Suprapubic skin (tissue), 4 donors: ENCODE data around the gene SLCO3A1. TPM values are rescaled to one million over a fixed set of nuclear protein-coding genes. Genes with fewer than 3 reads are reported as not detected.

Experiments
- DNase-seq, 2 donors: peaks; one replicate each; pipeline ENCODE4 v3.0.0-alpha.2; 2019; ENCODE audit warnings: low spot score in 2 of 2
- H3K27ac ChIP-seq: fragments of 200-600 bp; sonication (generic); one replicate; pipeline ENCODE4 v1.5.1; 2019
- H3K27me3 ChIP-seq: fragments of 200-600 bp; sonication (generic); one replicate; pipeline ENCODE4 v1.5.1; 2019
- H3K36me3 ChIP-seq: fragments of 200-600 bp; sonication (generic); one replicate; pipeline ENCODE4 v1.5.1; 2019
- H3K4me1 ChIP-seq: fragments of 200-600 bp; sonication (generic); one replicate; pipeline ENCODE4 v1.5.1; 2019
- H3K4me3 ChIP-seq: fragments of 200-600 bp; sonication (generic); one replicate; pipeline ENCODE4 v1.5.1; 2019; ENCODE audit warnings: mild to moderate bottlenecking
- H3K9me3 ChIP-seq: fragments of 200-600 bp; sonication (generic); one replicate; pipeline ENCODE4 v1.5.1; 2019
- CTCF ChIP-seq, 2 donors: fragments of 200-600 bp in 1 of 2; fragments of 450-650 bp in 1 of 2; sonication (generic) in 1 of 2; IDR thresholded peaks; one replicate each; pipeline ENCODE4 v1.5.1; 2016 to 2019; ENCODE audit warnings: antibody characterized with exemption in 2 of 2, mild to moderate bottlenecking in 1 of 2, moderate library complexity in 1 of 2
- EP300 ChIP-seq: sonication (generic); formaldehyde crosslinking; IDR thresholded peaks from one replicate; pipeline ENCODE4 v1.6.1; 2017; ENCODE audit warnings: antibody characterized with exemption
- POLR2A ChIP-seq, 2 donors: fragments of 450-650 bp; IDR thresholded peaks; one replicate each; pipeline ENCODE4 v1.6.1; 2017; ENCODE audit warnings: antibody characterized with exemption in 2 of 2, mild to moderate bottlenecking in 2 of 2, moderate library complexity in 2 of 2
- POLR2AphosphoS5 ChIP-seq, 3 donors: sonication (generic); formaldehyde crosslinking; IDR thresholded peaks; one replicate each; pipeline ENCODE4 v1.6.1; 2017; ENCODE audit warnings: antibody characterized with exemption in 3 of 3
- WGBS: methylation state at CpG from one replicate; pipeline ENCODE4 v1.1.5; 2018; 5-methylcytosine and 5-hydroxymethylcytosine counted together
- total RNA-seq, 4 donors: library from RNA; depleted of rRNA; stranded (reverse); fragments of >200 nt; gene quantifications; one replicate each; pipeline ENCODE4 v1.1.0, GENCODE V29; 2016

The SLCO3A1 gene
- total RNA-seq, 4 donors from 2014 or later: 29.0 to 131 (median 44.6) TPM

GRCh38 chr15:92178911-92179310 lies 325.4 kb downstream of the SLCO3A1 start:
- Histone ChIP-seq H3K27ac (no peak overlapping the region), H3K9me3 (no peaks in the 10 kb centered on the region), H3K4me1 (no peaks in the 10 kb centered on the region), H3K27me3 (peaks cover 4% of the 10 kb centered on the region), H3K36me3 (no peaks in the 10 kb centered on the region), H3K4me3 (no peak overlapping the region)
- TF ChIP-seq CTCF (IDR thresholded peaks at IDR 0.05) (no peak), POLR2A (IDR thresholded peaks at IDR 0.05) (no peak), POLR2AphosphoS5 (IDR thresholded peaks at IDR 0.05) (no peak), EP300 (no peak)
- 53% methylated on average over 4 of the region's 4 CpGs for WGBS
- no peak for DNase-seq

- TF ChIP-seq CTCF (IDR thresholded peaks at IDR 0.05) (no peak), POLR2AphosphoS5 (IDR thresholded peaks at IDR 0.05) (no peak), EP300 (no peak), POLR2A (IDR thresholded peaks at IDR 0.05) (no peak)
- H3K27ac ChIP-seq: no peak overlapping the region
- no peaks in the 10 kb centered on the region for H3K9me3 ChIP-seq
- no peaks in the 10 kb centered on the region for H3K4me1 ChIP-seq
- no peak overlapping the region for H3K4me3 ChIP-seq
- DNase-seq: no peak
- no peaks in the 10 kb centered on the region for H3K27me3 ChIP-seq
- H3K36me3 ChIP-seq: no peaks in the 10 kb centered on the region
- WGBS: 91% methylated on average over 3 of the region's 3 CpGs
Measured at GRCh38 chr15:92184142-92184541, 330.6 kb downstream of the SLCO3A1 start.

GRCh38 chr15:92184679-92185230 lies 331.2 kb downstream of the SLCO3A1 start:
- no peaks in the 10 kb centered on the region for H3K36me3 ChIP-seq
- no peak overlapping the region for H3K27ac ChIP-seq
- no peak for TF ChIP-seq CTCF (IDR thresholded peaks at IDR 0.05)
- TF ChIP-seq EP300: no peak
- TF ChIP-seq POLR2AphosphoS5 (IDR thresholded peaks at IDR 0.05): no peak
- TF ChIP-seq POLR2A (IDR thresholded peaks at IDR 0.05): no peak
- 86% methylated on average over 8 of the region's 8 CpGs for WGBS
- DNase-seq: no peak
- H3K9me3 ChIP-seq: no peaks in the 10 kb centered on the region
- H3K27me3 ChIP-seq: no peaks in the 10 kb centered on the region
- no peak overlapping the region for H3K4me3 ChIP-seq
- no peaks in the 10 kb centered on the region for H3K4me1 ChIP-seq

- Histone ChIP-seq H3K9me3 (no peaks in the 10 kb centered on the region), H3K4me1 (no peaks in the 10 kb centered on the region), H3K4me3 (no peak overlapping the region), H3K27ac (no peak overlapping the region), H3K36me3 (no peaks in the 10 kb centered on the region), H3K27me3 (peaks cover 3% of the 10 kb centered on the region)
- TF ChIP-seq POLR2AphosphoS5 (IDR thresholded peaks at IDR 0.05) (no peak), EP300 (no peak), POLR2A (IDR thresholded peaks at IDR 0.05) (no peak), CTCF (IDR thresholded peaks at IDR 0.05) (no peak)
- DNase-seq: no peak
- 48% methylated on average over 4 of the region's 4 CpGs for WGBS
Measured at GRCh38 chr15:92187975-92188374, 334.5 kb downstream of the SLCO3A1 start.

- no peak overlapping the region for H3K4me3 ChIP-seq
- no peak for TF ChIP-seq EP300
- no peak for TF ChIP-seq POLR2AphosphoS5 (IDR thresholded peaks at IDR 0.05)
- TF ChIP-seq POLR2A (IDR thresholded peaks at IDR 0.05): no peak
- no peak for TF ChIP-seq CTCF (IDR thresholded peaks at IDR 0.05)
- H3K9me3 ChIP-seq: no peaks in the 10 kb centered on the region
- H3K27ac ChIP-seq: no peak overlapping the region
- peaks cover 3% of the 10 kb centered on the region for H3K27me3 ChIP-seq
- DNase-seq: no peak
- no peaks in the 10 kb centered on the region for H3K4me1 ChIP-seq
- WGBS: 76% methylated on average over 4 of the region's 4 CpGs
- no peaks in the 10 kb centered on the region for H3K36me3 ChIP-seq
Measured at GRCh38 chr15:92189166-92189565, 335.7 kb downstream of the SLCO3A1 start.
